Mammary epithelial cell (primary cell): Measurements from ENCODE around the gene CFAP251.

ENCODE experiments used
- CTCF ChIP-seq, 2 donors: IDR thresholded peaks in 1 of 2; conservative IDR thresholded peaks in 1 of 2; 2 replicates each; pipeline ENCODE4 v1.5.1; 2011 to 2012; ENCODE audit warnings: inconsistent platforms in 2 of 2, low read length in 2 of 2, mild to moderate bottlenecking in 2 of 2, control low read depth in 1 of 2, low read depth in 1 of 2; ENCODE audit not compliant: insufficient read depth in 1 of 2; ENCODE audit errors: extremely low read depth in 1 of 2
- EZH2 ChIP-seq: IDR thresholded peaks from 2 replicates; pipeline ENCODE4 v1.6.1; 2012; ENCODE audit warnings: low read length, inconsistent platforms, borderline replicate concordance

DNA sequence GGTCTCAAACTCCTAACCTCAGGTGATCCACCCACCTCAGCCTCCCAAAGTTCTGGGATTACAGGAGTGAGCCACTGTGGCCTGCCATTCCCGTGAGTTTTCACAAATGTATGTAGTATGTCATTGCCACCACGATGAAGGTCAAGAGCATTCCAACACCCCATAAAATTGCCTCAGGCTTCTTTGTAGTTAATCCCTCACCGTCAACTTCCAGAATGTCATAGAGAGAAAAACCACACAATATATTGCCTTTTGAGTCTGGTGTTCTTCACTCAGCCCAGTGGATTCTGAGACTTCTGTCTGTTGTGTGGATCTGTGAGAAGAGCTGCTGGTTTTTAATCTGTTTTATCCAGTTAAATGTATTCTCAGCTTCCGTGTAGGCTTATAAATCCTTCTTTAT, 12.6 kb upstream of the CFAP251 start:
- no peak for TF ChIP-seq EZH2
- TF ChIP-seq CTCF (conservative IDR thresholded peaks at IDR 0.05 in 1 of 2, IDR thresholded peaks at IDR 0.05 in 1 of 2; ENCODE audit: extremely low read depth in 1 of 2, insufficient read depth in 1 of 2, low read depth in 1 of 2, low read length in 2 of 2), result no peak
